ENCODE measurements around the gene COL9A2.

COL9A2 gene

DNA sequence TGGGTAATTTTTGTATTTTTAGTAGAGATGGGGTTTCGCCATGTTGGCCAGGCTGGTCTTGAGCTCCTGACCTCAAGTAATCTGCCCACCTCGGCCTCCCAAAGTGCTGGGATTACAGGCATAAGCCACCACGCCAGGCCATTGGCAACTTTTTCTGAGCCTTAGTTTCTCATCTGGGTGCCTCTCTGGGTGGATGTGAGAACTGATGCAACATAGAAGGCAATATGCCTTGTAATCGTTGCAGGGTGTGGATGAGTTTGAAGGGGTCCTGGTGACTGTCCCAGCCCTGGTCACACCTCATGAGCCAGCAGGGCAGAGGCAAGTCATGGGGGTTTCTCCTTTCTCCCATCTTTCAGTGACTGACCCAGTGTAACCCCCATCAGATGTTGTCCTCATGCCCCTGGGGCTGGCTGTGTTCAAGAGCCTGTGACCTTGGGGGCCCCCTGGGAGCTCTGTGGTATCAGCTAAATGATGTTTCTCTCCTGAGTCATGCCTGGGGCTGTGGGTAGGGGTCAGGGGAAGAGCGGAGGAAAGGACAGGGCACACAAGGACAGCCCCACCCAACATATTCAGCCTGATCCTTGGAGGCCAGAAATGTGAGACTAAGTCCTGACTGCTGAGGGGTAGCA, 3.6 kb downstream of the COL9A2 start:
- Histone ChIP-seq H3K27me3 (replicated peaks; ENCODE audit: control insufficient read depth, insufficient read depth, low read length) (no peaks in the 10 kb centered on the region; the same call in none of the 2 replicates), H3K36me3 (ENCODE audit: control insufficient read depth, insufficient read depth, low read length) (peaks cover 2% of the 10 kb centered on the region; the same call in 1 of the 2 replicates), H3K4me3 (replicated peaks; ENCODE audit: low read depth, low read length) (no peak overlapping the region)
- TF ChIP-seq, protein P1, sequence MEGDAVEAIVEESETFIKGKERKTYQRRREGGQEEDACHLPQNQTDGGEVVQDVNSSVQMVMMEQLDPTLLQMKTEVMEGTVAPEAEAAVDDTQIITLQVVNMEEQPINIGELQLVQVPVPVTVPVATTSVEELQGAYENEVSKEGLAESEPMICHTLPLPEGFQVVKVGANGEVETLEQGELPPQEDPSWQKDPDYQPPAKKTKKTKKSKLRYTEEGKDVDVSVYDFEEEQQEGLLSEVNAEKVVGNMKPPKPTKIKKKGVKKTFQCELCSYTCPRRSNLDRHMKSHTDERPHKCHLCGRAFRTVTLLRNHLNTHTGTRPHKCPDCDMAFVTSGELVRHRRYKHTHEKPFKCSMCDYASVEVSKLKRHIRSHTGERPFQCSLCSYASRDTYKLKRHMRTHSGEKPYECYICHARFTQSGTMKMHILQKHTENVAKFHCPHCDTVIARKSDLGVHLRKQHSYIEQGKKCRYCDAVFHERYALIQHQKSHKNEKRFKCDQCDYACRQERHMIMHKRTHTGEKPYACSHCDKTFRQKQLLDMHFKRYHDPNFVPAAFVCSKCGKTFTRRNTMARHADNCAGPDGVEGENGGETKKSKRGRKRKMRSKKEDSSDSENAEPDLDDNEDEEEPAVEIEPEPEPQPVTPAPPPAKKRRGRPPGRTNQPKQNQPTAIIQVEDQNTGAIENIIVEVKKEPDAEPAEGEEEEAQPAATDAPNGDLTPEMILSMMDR (IDR thresholded peaks at IDR 0.05; ENCODE audit: insufficient read depth, low read length, poor library complexity, severe bottlenecking) = no peak
- DNase-seq (ENCODE audit: extremely low read depth, insufficient read length) = peak; percentile 67

DNA sequence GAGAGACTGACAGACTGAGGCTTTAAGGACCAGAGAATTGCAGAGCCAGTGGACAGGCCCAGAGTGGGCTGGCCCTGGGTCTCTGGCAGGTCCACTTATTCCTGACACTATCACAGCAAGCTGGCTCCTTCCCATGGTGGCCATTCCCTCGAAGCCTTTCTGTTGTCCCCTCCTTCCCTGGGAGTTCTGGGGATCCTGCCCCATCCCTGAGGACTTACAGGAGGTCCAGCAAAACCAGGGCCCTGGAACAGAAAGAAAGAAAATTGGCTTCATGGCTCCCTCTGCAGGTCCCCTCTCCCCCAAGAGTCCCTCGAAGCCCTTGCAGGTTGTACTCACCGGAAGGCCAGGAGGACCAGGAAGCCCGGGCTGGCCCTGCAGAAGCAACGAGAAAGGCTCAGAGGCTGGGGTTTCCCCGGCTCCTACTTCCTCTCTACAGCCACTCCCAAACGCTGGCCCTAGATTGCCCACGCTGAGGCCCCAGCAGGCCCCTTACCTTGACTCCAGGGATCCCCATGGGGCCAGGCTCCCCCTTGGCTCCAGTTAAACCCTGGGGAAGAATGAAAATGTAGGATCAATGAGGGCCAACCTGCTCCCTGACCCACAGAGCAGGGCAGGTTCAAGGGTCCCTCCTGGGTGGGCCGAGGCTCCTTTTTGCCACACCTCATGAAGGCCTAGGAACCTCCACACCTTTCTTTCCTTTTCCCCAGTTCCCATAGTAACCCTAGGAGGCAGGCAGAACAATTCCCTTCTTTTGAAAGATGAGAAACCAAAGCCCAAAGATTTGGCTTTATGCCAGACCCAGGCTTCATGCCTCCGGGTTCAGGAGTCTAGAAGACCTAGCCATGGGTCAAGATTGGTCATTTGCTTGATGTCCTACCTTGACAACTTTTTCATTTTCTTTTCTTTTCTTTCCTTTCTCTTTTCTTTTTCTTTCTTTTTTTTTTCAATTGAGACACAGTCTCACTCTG, 4.6 kb downstream of the COL9A2 start:
- peak; percentile 77 for DNase-seq (ENCODE audit: extremely low read depth, insufficient read length)
- H3K4me3 ChIP-seq (replicated peaks; ENCODE audit: low read depth, low read length) = peak overlapping the region; percentile 50
- TF ChIP-seq, protein P1 (IDR thresholded peaks at IDR 0.05; ENCODE audit: insufficient read depth, low read length, poor library complexity, severe bottlenecking) = no peak
- peaks cover 7% of the 10 kb centered on the region for H3K36me3 ChIP-seq (ENCODE audit: control insufficient read depth, insufficient read depth, low read length)
- no peaks in the 10 kb centered on the region; the same call in 1 of the 2 replicates for H3K27me3 ChIP-seq (replicated peaks; ENCODE audit: control insufficient read depth, insufficient read depth, low read length)

DNA sequence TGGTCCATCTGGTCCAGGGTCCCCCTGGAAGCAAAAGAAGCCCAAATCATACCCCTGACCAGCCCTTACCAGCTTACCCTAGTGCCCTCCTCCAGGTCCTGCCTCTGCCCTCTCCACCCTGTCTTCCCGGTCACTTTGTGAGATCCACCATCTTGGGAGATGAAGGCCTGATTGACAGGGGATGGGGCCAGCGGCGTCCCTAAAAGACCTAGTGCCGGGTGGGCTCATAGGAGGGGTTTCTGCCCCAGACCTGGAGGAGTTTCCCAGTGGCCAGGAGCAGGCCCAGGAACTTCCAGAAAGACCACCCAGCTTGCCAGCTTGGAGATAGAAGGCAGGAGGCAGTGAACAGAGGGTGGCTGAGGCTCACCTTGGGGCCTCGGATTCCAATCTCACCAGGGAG, 5.4 kb downstream of the COL9A2 start:
- H3K36me3 ChIP-seq (ENCODE audit: control insufficient read depth, insufficient read depth, low read length) = peaks cover 8% of the 10 kb centered on the region
- TF ChIP-seq, protein P1 (IDR thresholded peaks at IDR 0.05; ENCODE audit: insufficient read depth, low read length, poor library complexity, severe bottlenecking) = no peak
- H3K4me3 ChIP-seq (replicated peaks; ENCODE audit: low read depth, low read length) = peak overlapping the region; percentile 50
- no peaks in the 10 kb centered on the region for H3K27me3 ChIP-seq (replicated peaks; ENCODE audit: control insufficient read depth, insufficient read depth, low read length)
- no peak for DNase-seq (ENCODE audit: extremely low read depth, insufficient read length)

GRCh38 chr1:40310983-40311642, 6.0 kb downstream of the COL9A2 start:
- H3K4me3 ChIP-seq (replicated peaks; ENCODE audit: low read depth, low read length) = no peak overlapping the region
- no peaks in the 10 kb centered on the region for H3K27me3 ChIP-seq (replicated peaks; ENCODE audit: control insufficient read depth, insufficient read depth, low read length)
- H3K36me3 ChIP-seq (ENCODE audit: control insufficient read depth, insufficient read depth, low read length) = peaks cover 10% of the 10 kb centered on the region
- DNase-seq (ENCODE audit: extremely low read depth, insufficient read length) = no peak
- TF ChIP-seq, protein P1 (IDR thresholded peaks at IDR 0.05; ENCODE audit: insufficient read depth, low read length, poor library complexity, severe bottlenecking) = peak; percentile 16

- peaks cover 15% of the 10 kb centered on the region for H3K36me3 ChIP-seq (ENCODE audit: control insufficient read depth, insufficient read depth, low read length)
- H3K4me3 ChIP-seq (replicated peaks; ENCODE audit: low read depth, low read length) = no peak overlapping the region
- H3K27me3 ChIP-seq (replicated peaks; ENCODE audit: control insufficient read depth, insufficient read depth, low read length) = no peaks in the 10 kb centered on the region
- TF ChIP-seq, protein P1 (IDR thresholded peaks at IDR 0.05; ENCODE audit: insufficient read depth, low read length, poor library complexity, severe bottlenecking) = no peak
- no peak for DNase-seq (ENCODE audit: extremely low read depth, insufficient read length)
Observed at GRCh38 chr1:40310129-40310461, 7.0 kb downstream of the COL9A2 start.
